ENCODE data around the gene AIRE.

DNA sequence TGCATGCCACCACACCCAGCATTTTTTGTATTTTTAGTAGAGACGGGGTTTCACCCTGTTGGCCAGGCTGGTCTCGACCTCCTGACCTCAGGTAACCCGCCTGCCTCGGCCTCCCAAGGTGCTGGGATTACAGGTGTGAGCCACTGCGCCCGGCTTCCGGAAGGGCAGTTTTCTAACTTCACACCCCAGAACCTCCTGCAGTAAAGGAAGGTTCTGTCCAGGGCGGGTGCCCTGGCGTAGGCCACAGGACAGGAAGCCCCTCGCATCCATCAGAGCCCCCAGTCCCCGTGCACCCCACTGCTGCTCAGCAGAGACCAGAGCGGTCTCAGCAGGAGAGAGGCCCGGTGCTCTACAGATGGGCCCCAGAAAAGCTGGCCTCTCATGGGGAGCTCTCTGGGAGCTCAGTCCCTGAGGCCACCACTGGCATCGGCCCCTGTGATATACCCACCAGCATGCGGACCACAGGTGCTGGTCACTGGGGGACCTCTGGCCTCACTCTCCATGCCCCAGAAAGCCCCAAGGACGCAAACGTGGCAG lies 19.9 kb upstream of the AIRE start:
- TF ChIP-seq TAF1 (IDR thresholded peaks at IDR 0.05; ENCODE audit: borderline replicate concordance, low read depth, low read length) (no peak), POLR2AphosphoS5 (IDR thresholded peaks at IDR 0.05; ENCODE audit: low read depth, low read length) (no peak)
